Measurements from ENCODE around the gene BTNL3. TPM values are rescaled to one million over a fixed set of nuclear protein-coding genes. Genes with fewer than 3 reads are reported as not detected.

Gene BTNL3
- total RNA-seq, 1 experiment from 2014 or later: not detected

- TF ChIP-seq E2F5 (CRISPR knock-in tag; IDR thresholded peaks at IDR 0.05) (0 out of 2 replicates have a peak, but pooled peaks have one; percentile 45), FOXK1 (CRISPR knock-in tag; IDR thresholded peaks at IDR 0.05) (peak; percentile 61; the same call in 1 of the 2 replicates), TEAD1 (CRISPR knock-in tag; IDR thresholded peaks at IDR 0.05) (peak; percentile 2; the same call in 1 of the 2 replicates), CREB1 (CRISPR knock-in tag; IDR thresholded peaks at IDR 0.05) (peak; percentile 54; the same call in 1 of the 2 replicates), TEAD4 (CRISPR knock-in tag; IDR thresholded peaks at IDR 0.05) (0 out of 2 replicates have a peak, but pooled peaks have one; percentile 63), ARID4B (CRISPR knock-in tag; IDR thresholded peaks at IDR 0.05; ENCODE audit: borderline replicate concordance) (peak; percentile 75), PRDM15 (CRISPR knock-in tag; IDR thresholded peaks at IDR 0.05) (no peak)
Observed at GRCh38 chr5:181052672-181053487, 64.2 kb downstream of the BTNL3 start (continued).

GRCh38 chr5:181053488-181054121, 65.0 kb downstream of the BTNL3 start:
- DNase-seq (ENCODE audit: low spot score): peak; percentile 49
- Mint-ChIP-seq H3K27me3 (ENCODE audit: low read depth) (peaks cover 96% of the 10 kb centered on the region), H3K9me3 (no peaks in the 10 kb centered on the region), H3K36me3 (peaks cover 4% of the 10 kb centered on the region; the same call in 1 of the 2 replicates), H3K27ac (no peak overlapping the region), H3K4me3 (peak overlapping the region; percentile 90), H3K4me1 (peaks cover 38% of the 10 kb centered on the region)
- POLR2A ChIA-PET: no interaction called here
- TF ChIP-seq FOXK1 (CRISPR knock-in tag; IDR thresholded peaks at IDR 0.05): no peak
- TF ChIP-seq SOX15 (CRISPR knock-in tag; IDR thresholded peaks at IDR 0.05): no peak
- TF ChIP-seq E2F5 (CRISPR knock-in tag; IDR thresholded peaks at IDR 0.05): no peak
- no peak for TF ChIP-seq ZNF232 (CRISPR knock-in tag; IDR thresholded peaks at IDR 0.05)
- peak; percentile 65 for TF ChIP-seq PRDM15 (CRISPR knock-in tag; IDR thresholded peaks at IDR 0.05)
- no peak for TF ChIP-seq EMX1 (CRISPR knock-in tag; IDR thresholded peaks at IDR 0.05)
- TF ChIP-seq MYBL2 (CRISPR knock-in tag; IDR thresholded peaks at IDR 0.05): no peak
- CTCF ChIA-PET: interaction anchor here (1.2 to 2.2 kb wide), 4 partner anchors 10 to 184 kb away, joined by 4 to 10 read pairs (median 6); no protein-coding TSS in a partner anchor
- peak; percentile 47 for ATAC-seq

Data from WTC11 (cell line).